Measurements from ENCODE around the gene CEMIP2.

DNA sequence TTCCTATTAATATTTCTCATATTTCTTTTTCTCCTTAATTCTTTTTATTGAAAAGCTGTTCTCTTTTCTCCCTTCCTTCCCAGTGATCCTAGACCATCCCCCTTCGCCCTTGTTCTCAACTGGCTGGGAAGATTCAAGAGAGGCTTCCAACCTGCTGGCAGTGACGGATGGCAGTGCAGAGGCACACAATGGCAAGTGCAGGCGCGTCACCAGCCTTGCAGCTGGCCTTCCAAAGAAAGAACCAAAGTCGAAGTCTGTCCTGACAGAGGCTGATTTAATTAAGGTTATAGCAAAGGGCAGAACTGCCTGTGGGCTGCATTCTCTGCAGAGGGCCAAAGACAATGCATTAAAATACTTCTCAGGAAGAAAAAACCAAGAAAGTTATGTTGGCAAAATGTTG is 7.4 kb downstream of the CEMIP2 start:
- TF ChIP-seq EZH2 (IDR thresholded peaks at IDR 0.05; ENCODE audit: borderline replicate concordance, low read length), result no peak
- TF ChIP-seq, protein P1, sequence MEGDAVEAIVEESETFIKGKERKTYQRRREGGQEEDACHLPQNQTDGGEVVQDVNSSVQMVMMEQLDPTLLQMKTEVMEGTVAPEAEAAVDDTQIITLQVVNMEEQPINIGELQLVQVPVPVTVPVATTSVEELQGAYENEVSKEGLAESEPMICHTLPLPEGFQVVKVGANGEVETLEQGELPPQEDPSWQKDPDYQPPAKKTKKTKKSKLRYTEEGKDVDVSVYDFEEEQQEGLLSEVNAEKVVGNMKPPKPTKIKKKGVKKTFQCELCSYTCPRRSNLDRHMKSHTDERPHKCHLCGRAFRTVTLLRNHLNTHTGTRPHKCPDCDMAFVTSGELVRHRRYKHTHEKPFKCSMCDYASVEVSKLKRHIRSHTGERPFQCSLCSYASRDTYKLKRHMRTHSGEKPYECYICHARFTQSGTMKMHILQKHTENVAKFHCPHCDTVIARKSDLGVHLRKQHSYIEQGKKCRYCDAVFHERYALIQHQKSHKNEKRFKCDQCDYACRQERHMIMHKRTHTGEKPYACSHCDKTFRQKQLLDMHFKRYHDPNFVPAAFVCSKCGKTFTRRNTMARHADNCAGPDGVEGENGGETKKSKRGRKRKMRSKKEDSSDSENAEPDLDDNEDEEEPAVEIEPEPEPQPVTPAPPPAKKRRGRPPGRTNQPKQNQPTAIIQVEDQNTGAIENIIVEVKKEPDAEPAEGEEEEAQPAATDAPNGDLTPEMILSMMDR (conservative IDR thresholded peaks at IDR 0.05 in 1 of 2, IDR thresholded peaks at IDR 0.05 in 1 of 2; ENCODE audit: extremely low read depth in 1 of 2, insufficient read depth in 1 of 2, low read depth in 1 of 2, low read length in 2 of 2), result no peak

Data from mammary epithelial cell (primary cell).